HEK293T (cell line): Measurements from ENCODE around the gene PTCRA.
"Not testable (repeated sequence)": the region's sequence is repeated elsewhere in the genome, so short reads cannot be mapped to it uniquely, and the experiment has no call there.

ENCODE experiments used
- CTCF ChIA-PET: fragments of 350-600 bp; formaldehyde crosslinking; extraction: SDS; loops from one replicate; lab custom pipeline; 2021; ENCODE audit warnings: antibody characterized with exemption, inconsistent platforms; lab: Yijun Ruan, JAX
- POLR2A ChIA-PET: fragments of 350-600 bp; formaldehyde crosslinking; extraction: SDS; loops from one replicate; lab custom pipeline; 2020; ENCODE audit warnings: antibody characterized with exemption, inconsistent platforms; lab: Yijun Ruan, JAX
- DNase-seq: peaks from one replicate; pipeline ENCODE4 v3.0.0; 2012; ENCODE audit warnings: mixed read lengths; ENCODE audit errors: extremely low spot score
- ARNT ChIP-seq: fragments of 450-650 bp; IDR thresholded peaks from 2 replicates; pipeline ENCODE4 v1.6.1; 2017; ENCODE audit warnings: mild to moderate bottlenecking
- BHLHE40 ChIP-seq: fragments of 450-650 bp; IDR thresholded peaks from 2 replicates; pipeline ENCODE4 v1.6.1; 2016; ENCODE audit warnings: mild to moderate bottlenecking, moderate library complexity, borderline replicate concordance
- CTBP1 ChIP-seq: fragments of 450-650 bp; IDR thresholded peaks from 2 replicates; pipeline ENCODE4 v1.6.1; 2016; ENCODE audit warnings: borderline replicate concordance
- ELF4 ChIP-seq: fragments of 450-650 bp; IDR thresholded peaks from 2 replicates; pipeline ENCODE4 v1.6.1; 2017; ENCODE audit warnings: antibody characterized with exemption
- FOXA1 ChIP-seq: fragments of 450-650 bp; IDR thresholded peaks from 2 replicates; pipeline ENCODE4 v1.6.1; 2016; ENCODE audit warnings: mild to moderate bottlenecking
- FOXK2 ChIP-seq: fragments of 450-650 bp; IDR thresholded peaks from 2 replicates; pipeline ENCODE4 v1.6.1; 2016; ENCODE audit warnings: mild to moderate bottlenecking
- FOXM1 ChIP-seq: fragments of 450-650 bp; IDR thresholded peaks from 2 replicates; pipeline ENCODE4 v1.6.1; 2017; ENCODE audit warnings: mild to moderate bottlenecking, borderline replicate concordance
- HDGF ChIP-seq: fragments of 450-650 bp; IDR thresholded peaks from 2 replicates; pipeline ENCODE4 v1.6.1; 2017; ENCODE audit warnings: antibody characterized with exemption, borderline replicate concordance
- L3MBTL2 ChIP-seq: fragments of 450-650 bp; conservative IDR thresholded peaks from 2 replicates; pipeline ENCODE4 v1.6.1; 2016; ENCODE audit warnings: mild to moderate bottlenecking
- NFRKB ChIP-seq: fragments of 450-650 bp; IDR thresholded peaks from 2 replicates; pipeline ENCODE4 v1.6.1; 2016; ENCODE audit warnings: mild to moderate bottlenecking, moderate library complexity
- PKNOX1 ChIP-seq: fragments of 450-650 bp; IDR thresholded peaks from 2 replicates; pipeline ENCODE4 v1.6.1; 2016
- SP1 ChIP-seq: fragments of 450-650 bp; IDR thresholded peaks from 2 replicates; pipeline ENCODE4 v1.6.1; 2017
- SUZ12 ChIP-seq: fragments of 450-650 bp; IDR thresholded peaks from 2 replicates; pipeline ENCODE4 v1.6.1; 2016; ENCODE audit warnings: mild to moderate bottlenecking
- TARDBP ChIP-seq: fragments of 450-650 bp; IDR thresholded peaks from 2 replicates; pipeline ENCODE4 v1.6.1; 2016
- ZNF384 ChIP-seq: fragments of 450-650 bp; IDR thresholded peaks from 2 replicates; pipeline ENCODE4 v1.6.1; 2016

The PTCRA gene

GRCh38 chr6:42877695-42878094, 38.2 kb upstream of the PTCRA start:
- ChIA-PET CTCF (interaction anchor here (0.7 to 1.6 kb wide), 3 partner anchors 19 to 216 kb away, joined by 3 to 5 read pairs (median 5); no protein-coding TSS in a partner anchor), POLR2A (interaction anchor here (2.1 to 4.4 kb wide), 2 partner anchors 131 to 216 kb away, joined by 6 to 45 read pairs; partner anchors contain the start of gene TBCC)
- TF ChIP-seq ZNF384: no peak
- no peak for TF ChIP-seq NFRKB
- TF ChIP-seq HDGF: no peak
- no peak for TF ChIP-seq ARNT
- TF ChIP-seq ELF4: no peak
- no peak for DNase-seq

GRCh38 chr6:42879372-42880239, 36.2 kb upstream of the PTCRA start, which contains the start of gene RPL7L1:
Gene RPL7L1, plus strand, starts transcription at chr6:42879616. Its CDS starts 295 bp downstream, at chr6:42879911.
- ChIA-PET CTCF (interaction anchor here (0.6 to 0.9 kb wide), 2 partner anchors 218 kb away, joined by 3 read pairs; no protein-coding TSS in a partner anchor), POLR2A (interaction anchor here (0.6 to 4.4 kb wide), 43 partner anchors 10 to 376 kb away, joined by 3 to 45 read pairs (median 4); partner anchors contain the start of genes BICRAL, CNPY3, PEX6 and PPP2R5D)
- peak; percentile 74 for DNase-seq
- no peak for TF ChIP-seq CTBP1
- peak; percentile 92 for TF ChIP-seq NFRKB
- TF ChIP-seq ZNF384: no peak
- TF ChIP-seq BHLHE40: no peak
- no peak for TF ChIP-seq ARNT
- TF ChIP-seq FOXK2: peak; percentile 91; the same call in 1 of the 2 replicates
- TF ChIP-seq ELF4: peak; percentile 37
- no peak for TF ChIP-seq FOXA1
- no peak for TF ChIP-seq SP1
- TF ChIP-seq L3MBTL2: peak; percentile 61

- ChIA-PET POLR2A (interaction anchor here (0.8 to 4.4 kb wide), 28 partner anchors 9 to 332 kb away, joined by 3 to 45 read pairs (median 4); partner anchors contain the start of genes BICRAL, CNPY3, PEX6 and RRP36), CTCF (interaction anchor here (0.6 to 0.7 kb wide), 3 partner anchors 115 to 219 kb away, joined by 3 to 4 read pairs (median 3); no protein-coding TSS in a partner anchor)
- DNase-seq: not testable (repeated sequence)
Measured at GRCh38 chr6:42880240-42880817, 35.5 kb upstream of the PTCRA start.

GRCh38 chr6:42880871-42881270, 35.0 kb upstream of the PTCRA start:
- DNase-seq: not testable (repeated sequence)

GRCh38 chr6:42885702-42886101, 30.2 kb upstream of the PTCRA start:
- TF ChIP-seq TARDBP: no peak
- no peak for TF ChIP-seq FOXM1
- no peak for TF ChIP-seq ARNT
- no peak for TF ChIP-seq SUZ12
- TF ChIP-seq NFRKB: no peak
- TF ChIP-seq PKNOX1: no peak
- POLR2A ChIA-PET: interaction anchor here (1.4 kb wide), 1 partner anchor 128 kb away, joined by 3 read pairs; the partner anchor contains the start of gene KLHDC3
- CTCF ChIA-PET: interaction anchor here (0.6 kb wide), 1 partner anchor 1888 kb away, joined by 6 read pairs; no protein-coding TSS in a partner anchor
- DNase-seq: no peak

More at GRCh38 chr6:42880871-42881270, 35.0 kb upstream of the PTCRA start:
- CTCF ChIA-PET: interaction anchor here (0.6 to 0.7 kb wide), 2 partner anchors 115 to 116 kb away, joined by 3 to 4 read pairs; no protein-coding TSS in a partner anchor
- POLR2A ChIA-PET: interaction anchor here (0.8 to 4.4 kb wide), 4 partner anchors 11 to 135 kb away, joined by 3 to 45 read pairs (median 9); partner anchors contain the start of gene TBCC

- CTCF ChIA-PET, DNase-seq, POLR2A ChIA-PET: not testable (repeated sequence)
Measured at GRCh38 chr6:42888201-42888600, 27.7 kb upstream of the PTCRA start.

- no peak for DNase-seq
- CTCF ChIA-PET: interaction anchor here (0.6 to 1.3 kb wide), 3 partner anchors 61 to 1388 kb away, joined by 4 to 6 read pairs (median 4); no protein-coding TSS in a partner anchor
Measured at GRCh38 chr6:42889815-42890214, 26.0 kb upstream of the PTCRA start.

More at GRCh38 chr6:42889815-42890214, 26.0 kb upstream of the PTCRA start:
- POLR2A ChIA-PET: interaction anchor here (0.6 to 0.9 kb wide), 3 partner anchors 10 to 280 kb away, joined by 3 to 4 read pairs (median 4); partner anchors contain the start of gene RPL7L1
- TF ChIP-seq FOXA1: no peak
- no peak for TF ChIP-seq SP1
- no peak for TF ChIP-seq TARDBP
